Ishikawa (cell line): ENCODE data around the gene VRK2.

ENCODE experiments used
- EGR1 ChIP-seq: IDR thresholded peaks from 2 replicates; pipeline ENCODE4 v1.6.1; 2012
- RAD21 ChIP-seq: IDR thresholded peaks from 2 replicates; pipeline ENCODE4 v1.6.1; 2012; ENCODE audit warnings: low read depth
- REST ChIP-seq: IDR thresholded peaks from 2 replicates; pipeline ENCODE4 v1.6.1; 2012; ENCODE audit warnings: low read depth, mild to moderate bottlenecking
- ZBTB7A ChIP-seq: IDR thresholded peaks from 2 replicates; pipeline ENCODE4 v1.6.1; 2012; ENCODE audit warnings: low read depth

DNA sequence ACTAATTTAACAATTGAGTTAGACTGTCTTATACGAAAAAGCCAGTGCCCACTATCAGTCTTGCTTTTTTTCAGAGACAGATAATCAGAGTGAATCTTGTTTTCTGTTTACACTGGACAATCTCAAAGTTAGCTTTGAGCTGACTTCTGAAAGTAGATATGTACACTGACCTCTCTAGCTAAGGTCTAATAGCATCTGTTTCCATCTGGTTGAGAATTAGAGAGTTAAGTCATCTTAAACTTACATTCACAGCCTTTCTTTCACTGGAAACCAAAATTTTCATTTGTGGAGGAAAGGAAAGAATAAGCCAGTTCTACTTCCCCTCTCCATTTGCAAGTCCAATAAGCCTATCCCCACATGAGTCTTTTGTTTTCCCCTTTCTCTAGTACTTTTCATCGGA lies 89.3 kb downstream of the VRK2 start:
- TF ChIP-seq RAD21 (no peak), REST (no peak), ZBTB7A (no peak), EGR1 (no peak)
